Measurements from ENCODE around the gene BSCL2. TPM values are rescaled to one million over a fixed set of nuclear protein-coding genes. Genes with fewer than 3 reads are reported as not detected.

The BSCL2 gene
- total and polyA plus RNA-seq, 2 of the 13 experiments (the other 11 are each of a cell fraction or from before 2014, with no cell fraction given), result 19.5 to 21.1 TPM

GRCh38 chr11:62705880-62706849 is 1.1 kb downstream of the BSCL2 start (continued):
- TF ChIP-seq ZNF512B (CRISPR knock-in tag; IDR thresholded peaks at IDR 0.05; ENCODE audit: borderline replicate concordance) (peak; percentile 59; the same call in 1 of the 2 replicates), ASH2L (IDR thresholded peaks at IDR 0.05; ENCODE audit: insufficient read length, low read depth, low read length) (peak; percentile 61), ARNT2 (CRISPR knock-in tag; IDR thresholded peaks at IDR 0.05; ENCODE audit: low read depth) (no peak), ZSCAN31 (CRISPR knock-in tag; IDR thresholded peaks at IDR 0.05; ENCODE audit: low read depth) (0 out of 2 replicates have a peak, but pooled peaks have one; percentile 46), RXRA (CRISPR knock-in tag; IDR thresholded peaks at IDR 0.05) (peak; percentile 14; the same call in 1 of the 2 replicates), SNAPC2 (CRISPR knock-in tag; IDR thresholded peaks at IDR 0.05) (0 out of 2 replicates have a peak, but pooled peaks have one; percentile 9), RBM22 (optimal IDR thresholded peaks at IDR 0.05; ENCODE audit: low read length) (peak; percentile 99), IKZF4 (CRISPR knock-in tag; IDR thresholded peaks at IDR 0.05; ENCODE audit: borderline replicate concordance, low read depth, not compliant biosample characterization) (peak; percentile 49), XRCC5 (optimal IDR thresholded peaks at IDR 0.05; ENCODE audit: low read length) (peak; percentile 35), ZNF776 (CRISPR knock-in tag; IDR thresholded peaks at IDR 0.05) (0 out of 2 replicates have a peak, but pooled peaks have one; percentile 59), SP4 (CRISPR knock-in tag; IDR thresholded peaks at IDR 0.05) (peak; percentile 79), ZNF430 (CRISPR knock-in tag; IDR thresholded peaks at IDR 0.05) (0 out of 2 replicates have a peak, but pooled peaks have one; percentile 64), HNF1B (CRISPR knock-in tag; IDR thresholded peaks at IDR 0.05) (peak; percentile 82), MXD1 (CRISPR knock-in tag; IDR thresholded peaks at IDR 0.05) (peak; percentile 56; the same call in 1 of the 2 replicates), BCL6 (CRISPR knock-in tag; IDR thresholded peaks at IDR 0.05) (0 out of 2 replicates have a peak, but pooled peaks have one; percentile 31), ELF3 (CRISPR knock-in tag; IDR thresholded peaks at IDR 0.05) (peak; percentile 28; the same call in 1 of the 2 replicates), KLF13 (CRISPR knock-in tag; IDR thresholded peaks at IDR 0.05) (no peak)
- TF ChIP-seq, protein P1, sequence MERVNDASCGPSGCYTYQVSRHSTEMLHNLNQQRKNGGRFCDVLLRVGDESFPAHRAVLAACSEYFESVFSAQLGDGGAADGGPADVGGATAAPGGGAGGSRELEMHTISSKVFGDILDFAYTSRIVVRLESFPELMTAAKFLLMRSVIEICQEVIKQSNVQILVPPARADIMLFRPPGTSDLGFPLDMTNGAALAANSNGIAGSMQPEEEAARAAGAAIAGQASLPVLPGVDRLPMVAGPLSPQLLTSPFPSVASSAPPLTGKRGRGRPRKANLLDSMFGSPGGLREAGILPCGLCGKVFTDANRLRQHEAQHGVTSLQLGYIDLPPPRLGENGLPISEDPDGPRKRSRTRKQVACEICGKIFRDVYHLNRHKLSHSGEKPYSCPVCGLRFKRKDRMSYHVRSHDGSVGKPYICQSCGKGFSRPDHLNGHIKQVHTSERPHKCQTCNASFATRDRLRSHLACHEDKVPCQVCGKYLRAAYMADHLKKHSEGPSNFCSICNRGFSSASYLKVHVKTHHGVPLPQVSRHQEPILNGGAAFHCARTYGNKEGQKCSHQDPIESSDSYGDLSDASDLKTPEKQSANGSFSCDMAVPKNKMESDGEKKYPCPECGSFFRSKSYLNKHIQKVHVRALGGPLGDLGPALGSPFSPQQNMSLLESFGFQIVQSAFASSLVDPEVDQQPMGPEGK (CRISPR knock-in tag; IDR thresholded peaks at IDR 0.05), result peak; percentile 92
- TF ChIP-seq, protein P2, sequence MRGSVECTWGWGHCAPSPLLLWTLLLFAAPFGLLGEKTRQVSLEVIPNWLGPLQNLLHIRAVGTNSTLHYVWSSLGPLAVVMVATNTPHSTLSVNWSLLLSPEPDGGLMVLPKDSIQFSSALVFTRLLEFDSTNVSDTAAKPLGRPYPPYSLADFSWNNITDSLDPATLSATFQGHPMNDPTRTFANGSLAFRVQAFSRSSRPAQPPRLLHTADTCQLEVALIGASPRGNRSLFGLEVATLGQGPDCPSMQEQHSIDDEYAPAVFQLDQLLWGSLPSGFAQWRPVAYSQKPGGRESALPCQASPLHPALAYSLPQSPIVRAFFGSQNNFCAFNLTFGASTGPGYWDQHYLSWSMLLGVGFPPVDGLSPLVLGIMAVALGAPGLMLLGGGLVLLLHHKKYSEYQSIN (CRISPR knock-in tag; IDR thresholded peaks at IDR 0.05; ENCODE audit: borderline replicate concordance), result no peak

Data from HepG2 (cell line).